ENCODE data around the gene DNAJB13.

Gene DNAJB13

DNA sequence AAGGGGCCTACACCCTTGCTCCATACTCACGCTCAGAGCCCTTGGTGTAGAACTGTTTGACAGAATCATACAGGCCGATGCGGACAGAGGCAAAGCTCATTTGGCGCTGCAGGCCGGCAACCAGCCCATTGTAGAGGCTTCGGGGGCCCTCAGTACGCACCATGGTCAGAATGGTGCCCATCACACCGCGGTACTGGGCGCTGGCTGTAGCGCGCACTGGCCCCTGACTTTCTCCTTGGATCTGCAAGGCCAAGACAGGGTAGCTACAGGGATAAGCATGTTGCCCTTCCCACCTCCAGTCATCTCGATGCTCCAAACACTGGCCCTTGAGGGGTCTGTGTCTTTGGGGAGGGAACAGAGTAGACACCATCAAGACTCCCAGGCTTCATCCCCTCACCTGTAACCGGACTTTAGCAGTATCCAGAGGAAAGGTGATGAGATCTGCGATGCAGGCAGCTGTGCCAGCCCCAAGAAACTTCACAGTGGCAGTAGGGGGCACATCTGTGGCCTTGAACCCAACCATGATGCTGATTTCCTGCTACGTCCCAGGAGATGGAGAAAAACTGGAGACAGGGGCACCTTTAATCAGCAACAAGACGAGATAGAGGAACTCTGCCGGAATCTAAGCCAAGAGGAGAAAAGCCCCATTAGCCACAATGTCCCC, 27.2 kb downstream of the DNAJB13 start:
- Histone ChIP-seq H2AK5ac (ENCODE audit: low read length) (no peak overlapping the region), H3K4ac (ENCODE audit: low read depth, low read length) (no peak overlapping the region), H3K23ac (ENCODE audit: low read length) (no peak overlapping the region), H3K36me3 (ENCODE audit: control insufficient read depth in 1 of 2, insufficient read depth in 2 of 2, low read length in 2 of 2) (peaks cover 18 to 37% of the 10 kb centered on the region in 2 experiments), H3K9me3 (ENCODE audit: insufficient read depth, low read depth, low read length) (no peaks in the 10 kb centered on the region), H2BK12ac (ENCODE audit: low read length) (no peak overlapping the region), H3K4me2 (ENCODE audit: low read length) (no peak overlapping the region), H3K4me3 (ENCODE audit: low read depth, low read length) (no peak overlapping the region), H2BK120ac (ENCODE audit: insufficient read depth, low read length, poor library complexity) (no peak overlapping the region), H3K79me2 (ENCODE audit: control insufficient read depth, insufficient read depth, low read length, poor library complexity) (peaks cover 2% of the 10 kb centered on the region), H4K8ac (ENCODE audit: low read depth, low read length) (no peak overlapping the region), H2AFZ (ENCODE audit: insufficient read depth, low read length, poor library complexity) (no peak overlapping the region), H3K4me1 (ENCODE audit: control insufficient read depth in 1 of 2, insufficient read depth in 2 of 2, low read length in 2 of 2) (peaks cover 0 to 12% of the 10 kb centered on the region in 2 experiments), H4K12ac (ENCODE audit: low read depth, low read length) (no peak overlapping the region), H3K79me1 (ENCODE audit: low read length) (peaks cover 4% of the 10 kb centered on the region), H3K27me3 (ENCODE audit: insufficient read depth, low read length) (no peaks in the 10 kb centered on the region), H3K14ac (ENCODE audit: low read length) (no peak overlapping the region), H2BK5ac (ENCODE audit: low read depth, low read length, poor library complexity) (no peak overlapping the region), H3K18ac (ENCODE audit: low read length) (no peak overlapping the region), H3K27ac (ENCODE audit: low read depth, low read length) (no peak overlapping the region), H3K9ac (ENCODE audit: low read length) (no peak overlapping the region), H4K91ac (ENCODE audit: low read depth, low read length) (no peak overlapping the region)
- WGBS (ENCODE audit: extremely low coverage, insufficient coverage, insufficient read length): no CpG with 5 or more reads among the region's 18 CpGs
- no peak for DNase-seq

DNA sequence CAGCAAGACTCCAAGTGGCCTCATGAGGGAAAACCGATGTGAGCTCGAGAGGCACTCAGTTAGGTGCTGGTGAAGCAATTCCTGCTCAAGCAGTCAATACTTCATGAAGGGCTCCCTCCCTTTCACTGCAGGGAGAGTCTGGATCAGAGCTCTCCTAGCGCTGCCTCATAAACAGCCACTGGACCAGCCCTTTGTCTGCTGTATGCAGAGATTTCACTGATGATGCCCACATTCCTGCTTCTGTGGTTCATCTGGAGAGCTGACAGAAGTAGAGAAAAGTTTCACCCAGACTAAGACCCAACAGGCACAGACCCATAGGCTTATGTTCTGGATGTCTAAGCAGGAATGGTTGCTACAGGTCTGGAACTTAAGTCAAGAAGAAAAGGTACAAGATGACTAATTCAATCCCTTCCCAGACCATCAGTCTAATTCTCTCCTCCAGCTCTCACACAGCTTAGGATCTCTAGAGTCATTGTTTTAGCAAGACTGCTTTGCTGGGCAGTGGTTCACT, 27.8 kb downstream of the DNAJB13 start:
- Histone ChIP-seq H3K9me3 (ENCODE audit: insufficient read depth, low read depth, low read length) (no peaks in the 10 kb centered on the region), H4K91ac (ENCODE audit: low read depth, low read length) (no peak overlapping the region), H3K18ac (ENCODE audit: low read length) (no peak overlapping the region), H3K23ac (ENCODE audit: low read length) (no peak overlapping the region), H2BK12ac (ENCODE audit: low read length) (no peak overlapping the region), H3K9ac (ENCODE audit: low read length) (no peak overlapping the region), H3K4me3 (ENCODE audit: low read depth, low read length) (no peak overlapping the region), H3K14ac (ENCODE audit: low read length) (no peak overlapping the region), H2BK5ac (ENCODE audit: low read depth, low read length, poor library complexity) (no peak overlapping the region), H3K36me3 (ENCODE audit: control insufficient read depth in 1 of 2, insufficient read depth in 2 of 2, low read length in 2 of 2) (peaks cover 18 to 37% of the 10 kb centered on the region in 2 experiments), H2AFZ (ENCODE audit: insufficient read depth, low read length, poor library complexity) (no peak overlapping the region), H3K27ac (ENCODE audit: low read depth, low read length) (no peak overlapping the region), H3K79me2 (ENCODE audit: control insufficient read depth, insufficient read depth, low read length, poor library complexity) (peaks cover 2% of the 10 kb centered on the region), H3K79me1 (ENCODE audit: low read length) (peaks cover 5% of the 10 kb centered on the region), H3K4me1 (ENCODE audit: control insufficient read depth in 1 of 2, insufficient read depth in 2 of 2, low read length in 2 of 2) (peaks cover 3 to 15% of the 10 kb centered on the region in 2 experiments), H4K12ac (ENCODE audit: low read depth, low read length) (no peak overlapping the region), H3K4me2 (ENCODE audit: low read length) (no peak overlapping the region), H4K8ac (ENCODE audit: low read depth, low read length) (no peak overlapping the region), H3K4ac (ENCODE audit: low read depth, low read length) (no peak overlapping the region), H3K27me3 (ENCODE audit: insufficient read depth, low read length) (no peaks in the 10 kb centered on the region), H2BK120ac (ENCODE audit: insufficient read depth, low read length, poor library complexity) (no peak overlapping the region), H2AK5ac (ENCODE audit: low read length) (no peak overlapping the region)
- no peak for DNase-seq
- WGBS (ENCODE audit: extremely low coverage, insufficient coverage, insufficient read length): no CpG with 5 or more reads among the region's 3 CpGs

DNA sequence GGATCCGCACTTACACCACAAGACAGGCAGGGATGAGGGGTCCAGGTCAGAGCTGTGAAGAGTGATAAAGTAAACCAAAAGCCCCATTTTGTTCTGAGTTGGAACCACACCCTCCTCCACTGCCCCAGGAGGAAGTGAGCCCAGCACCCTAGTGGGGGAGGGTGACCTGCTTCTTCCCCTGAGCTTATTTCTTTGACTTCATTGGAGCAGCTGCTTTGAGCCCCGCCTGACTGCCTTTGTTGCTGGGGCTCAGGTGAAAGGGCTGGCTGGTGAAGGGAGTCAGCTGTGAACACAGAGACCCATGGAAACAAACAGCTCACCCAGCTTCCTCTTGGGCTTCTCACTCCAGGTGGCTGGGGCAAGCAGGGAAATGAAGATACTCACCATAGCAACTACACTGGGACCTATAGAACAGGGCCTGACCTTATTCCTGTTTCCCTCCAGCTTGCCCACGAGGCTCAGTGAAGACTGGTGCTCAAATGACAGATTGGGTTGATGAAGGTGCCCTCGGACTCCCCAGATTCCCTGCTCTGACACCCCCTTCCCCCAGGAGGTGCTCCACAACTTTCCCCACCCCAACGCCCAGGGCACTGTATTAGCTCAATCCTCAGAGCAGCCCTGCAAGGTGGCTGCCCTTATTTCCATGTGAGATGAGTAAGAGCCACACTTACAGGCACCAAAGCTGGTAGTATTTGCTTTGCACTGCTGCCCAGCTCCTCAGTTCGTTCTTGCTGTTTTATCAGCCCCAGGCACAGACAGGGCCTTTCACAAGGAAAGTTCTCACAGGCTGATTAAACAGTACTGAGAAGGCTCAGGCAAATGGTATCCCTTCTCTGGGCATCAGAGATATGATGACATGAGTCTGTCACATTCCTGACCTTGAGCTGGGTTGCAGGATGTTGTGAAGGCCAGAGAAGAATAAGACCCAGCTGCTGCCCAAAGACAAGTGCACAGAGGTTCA, 29.5 kb downstream of the DNAJB13 start:
- H2AK5ac ChIP-seq (ENCODE audit: low read length): no peak overlapping the region
- H3K14ac ChIP-seq (ENCODE audit: low read length): no peak overlapping the region
- H3K18ac ChIP-seq (ENCODE audit: low read length): no peak overlapping the region
- H3K4me3 ChIP-seq (ENCODE audit: low read depth, low read length): no peak overlapping the region
- H3K79me1 ChIP-seq (ENCODE audit: low read length): peaks cover 5% of the 10 kb centered on the region
- H3K4me1 ChIP-seq (ENCODE audit: control insufficient read depth in 1 of 2, insufficient read depth in 2 of 2, low read length in 2 of 2): peaks cover 5 to 17% of the 10 kb centered on the region in 2 experiments
- no peak overlapping the region for H2AFZ ChIP-seq (ENCODE audit: insufficient read depth, low read length, poor library complexity)
- no peak overlapping the region for H4K12ac ChIP-seq (ENCODE audit: low read depth, low read length)
- no peak overlapping the region for H2BK5ac ChIP-seq (ENCODE audit: low read depth, low read length, poor library complexity)
- no peak overlapping the region for H2BK12ac ChIP-seq (ENCODE audit: low read length)
- H3K4me2 ChIP-seq (ENCODE audit: low read length): no peak overlapping the region
- H3K27me3 ChIP-seq (ENCODE audit: insufficient read depth, low read length): no peaks in the 10 kb centered on the region
- WGBS (ENCODE audit: extremely low coverage, insufficient coverage, insufficient read length): no CpG with 5 or more reads among the region's 6 CpGs
- no peak overlapping the region for H3K9ac ChIP-seq (ENCODE audit: low read length)
- no peak overlapping the region for H2BK120ac ChIP-seq (ENCODE audit: insufficient read depth, low read length, poor library complexity)
- peaks cover 15 to 27% of the 10 kb centered on the region in 2 experiments for H3K36me3 ChIP-seq (ENCODE audit: control insufficient read depth in 1 of 2, insufficient read depth in 2 of 2, low read length in 2 of 2)
- no peak overlapping the region for H4K91ac ChIP-seq (ENCODE audit: low read depth, low read length)
- H4K8ac ChIP-seq (ENCODE audit: low read depth, low read length): no peak overlapping the region
- H3K27ac ChIP-seq (ENCODE audit: low read depth, low read length): no peak overlapping the region
- H3K79me2 ChIP-seq (ENCODE audit: control insufficient read depth, insufficient read depth, low read length, poor library complexity): peaks cover 2% of the 10 kb centered on the region
- H3K23ac ChIP-seq (ENCODE audit: low read length): no peak overlapping the region
- DNase-seq: no peak
- H3K4ac ChIP-seq (ENCODE audit: low read depth, low read length): no peak overlapping the region
- no peaks in the 10 kb centered on the region for H3K9me3 ChIP-seq (ENCODE audit: insufficient read depth, low read depth, low read length)

DNA sequence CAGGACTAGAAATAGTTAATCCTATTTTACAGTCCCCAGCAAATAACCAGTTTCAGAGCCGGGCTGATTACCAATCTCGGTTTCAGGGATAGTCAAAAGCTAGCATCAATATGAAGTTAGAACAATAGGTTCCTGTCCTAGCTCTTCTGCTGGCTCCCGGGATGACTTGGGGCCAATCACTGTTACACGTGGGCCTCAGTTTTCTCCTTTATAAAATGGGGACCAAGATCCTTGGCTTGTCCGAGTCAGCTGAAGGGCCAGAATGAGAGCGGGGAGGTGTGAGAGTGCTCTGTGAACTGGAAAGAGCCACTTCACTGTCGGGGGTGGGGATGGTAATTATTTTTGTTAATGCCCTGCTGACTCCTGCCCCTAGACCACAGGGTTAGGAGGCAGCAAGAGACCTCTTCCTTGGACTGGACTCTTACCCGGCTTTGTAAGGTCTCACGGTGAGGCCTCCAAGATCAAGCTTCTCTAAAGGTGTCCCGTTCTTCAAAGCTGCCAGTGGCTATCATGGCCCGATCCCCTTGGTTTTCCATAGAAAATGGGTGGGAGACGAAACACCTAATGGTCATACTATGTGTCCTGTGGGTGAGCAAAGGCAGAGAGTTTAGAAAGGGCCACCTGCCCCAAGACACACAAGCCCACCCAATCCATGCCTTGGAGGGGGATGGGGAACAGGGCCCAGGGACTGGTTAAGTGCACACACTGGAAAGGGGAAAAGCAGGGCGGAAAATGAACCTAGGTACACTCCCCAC, 30.4 kb downstream of the DNAJB13 start:
- Histone ChIP-seq H3K79me1 (ENCODE audit: low read length) (peaks cover 5% of the 10 kb centered on the region), H3K36me3 (ENCODE audit: control insufficient read depth in 1 of 2, insufficient read depth in 2 of 2, low read length in 2 of 2) (peaks cover 15 to 21% of the 10 kb centered on the region in 2 experiments), H4K12ac (ENCODE audit: low read depth, low read length) (no peak overlapping the region)

More for the DNA sequence above, 30.4 kb downstream of the DNAJB13 start:
- no peak overlapping the region for H3K14ac ChIP-seq (ENCODE audit: low read length)
- no peak for DNase-seq
- no CpG with 5 or more reads among the region's 13 CpGs for WGBS (ENCODE audit: extremely low coverage, insufficient coverage, insufficient read length)
- H3K4me1 ChIP-seq (ENCODE audit: control insufficient read depth in 1 of 2, insufficient read depth in 2 of 2, low read length in 2 of 2): peaks cover 5 to 17% of the 10 kb centered on the region in 2 experiments
- H3K9ac ChIP-seq (ENCODE audit: low read length): no peak overlapping the region
- H2BK12ac ChIP-seq (ENCODE audit: low read length): no peak overlapping the region
- H2AFZ ChIP-seq (ENCODE audit: insufficient read depth, low read length, poor library complexity): no peak overlapping the region
- H2AK5ac ChIP-seq (ENCODE audit: low read length): no peak overlapping the region
- H4K8ac ChIP-seq (ENCODE audit: low read depth, low read length): no peak overlapping the region
- no peak overlapping the region for H3K23ac ChIP-seq (ENCODE audit: low read length)
- H2BK120ac ChIP-seq (ENCODE audit: insufficient read depth, low read length, poor library complexity): no peak overlapping the region
- H2BK5ac ChIP-seq (ENCODE audit: low read depth, low read length, poor library complexity): no peak overlapping the region
- peak overlapping the region; percentile 25 for H3K4me3 ChIP-seq (ENCODE audit: low read depth, low read length)
- no peaks in the 10 kb centered on the region for H3K27me3 ChIP-seq (ENCODE audit: insufficient read depth, low read length)
- H3K27ac ChIP-seq (ENCODE audit: low read depth, low read length): no peak overlapping the region
- no peaks in the 10 kb centered on the region for H3K9me3 ChIP-seq (ENCODE audit: insufficient read depth, low read depth, low read length)
- H3K18ac ChIP-seq (ENCODE audit: low read length): no peak overlapping the region
- no peak overlapping the region for H3K4ac ChIP-seq (ENCODE audit: low read depth, low read length)
- no peak overlapping the region for H4K91ac ChIP-seq (ENCODE audit: low read depth, low read length)
- peak overlapping the region; percentile 79 for H3K4me2 ChIP-seq (ENCODE audit: low read length)
- H3K79me2 ChIP-seq (ENCODE audit: control insufficient read depth, insufficient read depth, low read length, poor library complexity): peaks cover 2% of the 10 kb centered on the region

Data from trophoblast cell (in vitro differentiated cells and primary cell).